Osteoblast (primary cell): ENCODE measurements around the gene SAMD11. TPM values are rescaled to one million over a fixed set of nuclear protein-coding genes. Genes with fewer than 3 reads are reported as not detected.

Source experiments
- DNase-seq: peaks from one replicate; pipeline ENCODE4 v3.0.0; 2011; ENCODE audit warnings: low spot score, mixed read lengths; ENCODE audit not compliant: insufficient read length; ENCODE audit errors: missing footprints
- H2AFZ ChIP-seq: 2 replicates; pipeline ENCODE4 v1.6.0; 2011; ENCODE audit warnings: mild to moderate bottlenecking, low read length
- H3K27ac ChIP-seq: 2 replicates; pipeline ENCODE4 v1.5.1; 2011; ENCODE audit warnings: mild to moderate bottlenecking, low read depth, low read length, moderate library complexity
- H3K27me3 ChIP-seq: 2 replicates; pipeline ENCODE4 v1.6.0; 2012; ENCODE audit warnings: mild to moderate bottlenecking, control low read depth, inconsistent platforms, low read length, moderate library complexity; ENCODE audit not compliant: insufficient read depth
- H3K36me3 ChIP-seq: 2 replicates; pipeline ENCODE4 v1.5.1; 2011; ENCODE audit warnings: mild to moderate bottlenecking, low read length, control low read depth, moderate library complexity; ENCODE audit not compliant: insufficient read depth
- H3K4me1 ChIP-seq: 2 replicates; pipeline ENCODE4 v1.5.1; 2011; ENCODE audit warnings: mild to moderate bottlenecking, low read length, control low read depth, moderate library complexity; ENCODE audit not compliant: insufficient read depth
- H3K4me2 ChIP-seq: 2 replicates; pipeline ENCODE4 v1.6.0; 2011; ENCODE audit warnings: mild to moderate bottlenecking, low read length; ENCODE audit not compliant: insufficient read depth
- H3K4me3 ChIP-seq: fragments of 200-600 bp; sonication (generic); 3 replicates; pipeline ENCODE4 v1.5.1; 2012; ENCODE audit warnings: mild to moderate bottlenecking, low read length, inconsistent platforms; ENCODE audit not compliant: insufficient read depth
- H3K79me2 ChIP-seq: 2 replicates; pipeline ENCODE4 v1.6.0; 2012; ENCODE audit warnings: mild to moderate bottlenecking, low read length, control low read depth, inconsistent platforms; ENCODE audit not compliant: insufficient read depth
- H3K9me3 ChIP-seq: 2 replicates; pipeline ENCODE4 v1.5.1; 2011; ENCODE audit warnings: low read depth, low read length, control low read depth
- H4K20me1 ChIP-seq: 2 replicates; pipeline ENCODE4 v1.6.0; 2012; ENCODE audit warnings: mild to moderate bottlenecking, low read length, control low read depth; ENCODE audit not compliant: insufficient read depth
- total RNA-seq: library from RNA; depleted of rRNA; stranded (reverse); fragments of >200 nt; gene quantifications from 2 replicates; pipeline ENCODE4 v1.2.3, GENCODE V29; 2012
- TF ChIP-seq, protein P1 (sequence below): IDR thresholded peaks from 2 replicates; pipeline ENCODE4 v1.5.1; 2011; ENCODE audit warnings: mild to moderate bottlenecking, low read depth, low read length, moderate library complexity; ENCODE audit errors: extremely low read depth

Gene SAMD11
- total RNA-seq, 1 donor = 8.3 TPM

GRCh38 chr1:963301-963651, 39.6 kb downstream of the SAMD11 start:
- no peak overlapping the region for H2AFZ ChIP-seq
- TF ChIP-seq, protein P1, sequence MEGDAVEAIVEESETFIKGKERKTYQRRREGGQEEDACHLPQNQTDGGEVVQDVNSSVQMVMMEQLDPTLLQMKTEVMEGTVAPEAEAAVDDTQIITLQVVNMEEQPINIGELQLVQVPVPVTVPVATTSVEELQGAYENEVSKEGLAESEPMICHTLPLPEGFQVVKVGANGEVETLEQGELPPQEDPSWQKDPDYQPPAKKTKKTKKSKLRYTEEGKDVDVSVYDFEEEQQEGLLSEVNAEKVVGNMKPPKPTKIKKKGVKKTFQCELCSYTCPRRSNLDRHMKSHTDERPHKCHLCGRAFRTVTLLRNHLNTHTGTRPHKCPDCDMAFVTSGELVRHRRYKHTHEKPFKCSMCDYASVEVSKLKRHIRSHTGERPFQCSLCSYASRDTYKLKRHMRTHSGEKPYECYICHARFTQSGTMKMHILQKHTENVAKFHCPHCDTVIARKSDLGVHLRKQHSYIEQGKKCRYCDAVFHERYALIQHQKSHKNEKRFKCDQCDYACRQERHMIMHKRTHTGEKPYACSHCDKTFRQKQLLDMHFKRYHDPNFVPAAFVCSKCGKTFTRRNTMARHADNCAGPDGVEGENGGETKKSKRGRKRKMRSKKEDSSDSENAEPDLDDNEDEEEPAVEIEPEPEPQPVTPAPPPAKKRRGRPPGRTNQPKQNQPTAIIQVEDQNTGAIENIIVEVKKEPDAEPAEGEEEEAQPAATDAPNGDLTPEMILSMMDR = no peak
- peaks cover 10% of the 10 kb centered on the region for H3K36me3 ChIP-seq
- no peak for DNase-seq
- H4K20me1 ChIP-seq = peaks cover 7% of the 10 kb centered on the region
- no peaks in the 10 kb centered on the region for H3K9me3 ChIP-seq
- H3K27me3 ChIP-seq = no peaks in the 10 kb centered on the region
- H3K4me3 ChIP-seq = no peak overlapping the region
- no peak overlapping the region for H3K27ac ChIP-seq
- peaks cover 8% of the 10 kb centered on the region for H3K79me2 ChIP-seq
- peaks cover 13% of the 10 kb centered on the region for H3K4me1 ChIP-seq
- no peak overlapping the region for H3K4me2 ChIP-seq

DNA sequence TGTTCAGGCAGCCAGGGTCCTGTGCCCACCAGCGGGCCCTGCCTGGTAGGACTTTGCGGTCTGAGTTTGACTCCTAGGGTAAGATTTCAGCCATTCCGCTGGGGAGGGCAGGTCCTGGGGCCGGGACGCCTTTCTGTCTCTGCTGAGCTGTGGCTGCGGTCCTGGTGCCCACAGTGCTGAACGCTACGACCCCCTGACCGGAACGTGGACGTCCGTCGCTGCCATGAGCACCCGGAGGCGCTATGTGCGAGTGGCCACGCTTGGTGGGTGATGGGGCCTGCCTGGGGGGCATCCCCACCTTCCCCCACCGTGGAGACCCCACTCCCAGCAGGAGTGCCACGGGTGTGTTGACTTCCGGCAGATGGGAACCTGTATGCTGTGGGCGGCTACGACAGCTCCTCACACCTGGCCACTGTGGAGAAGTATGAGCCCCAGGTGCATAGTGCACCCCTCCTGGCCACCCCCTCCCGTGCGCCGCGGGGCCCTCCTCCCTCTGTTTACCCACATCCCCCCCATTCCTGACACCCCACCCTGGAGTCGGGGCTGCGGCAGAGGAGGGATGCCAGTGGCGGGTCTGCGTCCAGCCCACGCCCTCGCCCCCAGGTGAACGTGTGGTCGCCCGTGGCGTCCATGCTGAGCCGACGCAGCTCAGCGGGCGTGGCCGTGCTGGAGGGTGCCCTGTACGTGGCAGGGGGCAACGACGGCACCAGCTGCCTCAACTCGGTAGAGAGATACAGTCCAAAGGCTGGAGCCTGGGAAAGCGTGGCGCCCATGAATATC, 40.2 kb downstream of the SAMD11 start:
- Histone ChIP-seq H3K79me2 (peaks cover 1% of the 10 kb centered on the region), H3K9me3 (no peaks in the 10 kb centered on the region), H3K27me3 (no peaks in the 10 kb centered on the region), H3K36me3 (peaks cover 10% of the 10 kb centered on the region), H3K4me1 (peaks cover 10% of the 10 kb centered on the region), H4K20me1 (peaks cover under 1% of the 10 kb centered on the region), H3K4me3 (no peak overlapping the region), H3K27ac (no peak overlapping the region), H3K4me2 (no peak overlapping the region), H2AFZ (no peak overlapping the region)
- TF ChIP-seq, protein P1 = no peak
- no peak for DNase-seq

DNA sequence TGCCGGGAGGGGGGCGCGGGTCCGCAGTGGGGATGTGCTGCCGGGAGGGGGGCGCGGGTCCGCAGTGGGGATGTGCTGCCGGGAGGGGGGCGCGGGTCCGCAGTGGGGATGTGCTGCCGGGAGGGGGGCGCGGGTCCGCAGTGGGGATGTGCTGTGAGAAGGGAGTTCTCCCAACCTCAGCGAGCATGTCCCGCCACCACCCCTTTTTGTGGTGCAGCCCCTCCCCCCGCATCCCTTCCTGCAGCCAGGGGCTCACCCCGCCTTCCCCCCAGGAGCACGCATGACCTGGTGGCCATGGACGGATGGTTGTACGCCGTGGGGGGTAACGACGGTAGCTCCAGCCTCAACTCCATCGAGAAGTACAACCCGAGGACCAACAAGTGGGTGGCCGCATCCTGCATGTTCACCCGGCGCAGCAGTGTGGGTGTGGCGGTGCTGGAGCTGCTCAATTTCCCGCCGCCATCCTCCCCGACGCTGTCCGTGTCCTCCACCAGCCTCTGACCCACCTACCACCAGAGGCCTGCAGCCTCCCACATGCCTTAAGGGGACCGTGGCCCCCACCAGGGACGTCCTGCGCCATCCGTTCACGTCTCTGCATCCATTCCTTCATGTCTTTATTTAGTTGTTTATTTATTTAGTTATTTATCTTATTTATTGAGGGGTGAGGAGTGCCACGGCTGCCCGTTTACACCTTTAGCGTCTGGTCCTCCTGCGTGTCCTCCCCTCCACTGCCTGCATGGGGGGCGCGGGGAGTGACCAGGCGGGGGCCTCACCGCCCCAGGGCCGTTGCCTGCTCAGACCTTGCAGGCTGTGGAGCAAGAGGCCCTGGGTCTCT, 41.2 kb downstream of the SAMD11 start:
- TF ChIP-seq, protein P1 = no peak
- H3K27me3 ChIP-seq = no peaks in the 10 kb centered on the region
- H3K27ac ChIP-seq = no peak overlapping the region
- H2AFZ ChIP-seq = no peak overlapping the region
- H4K20me1 ChIP-seq = no peaks in the 10 kb centered on the region
- peaks cover 10% of the 10 kb centered on the region for H3K4me1 ChIP-seq
- no peak overlapping the region for H3K4me2 ChIP-seq
- H3K4me3 ChIP-seq = no peak overlapping the region
- no peak for DNase-seq
- peaks cover 10% of the 10 kb centered on the region for H3K36me3 ChIP-seq
- no peaks in the 10 kb centered on the region for H3K79me2 ChIP-seq
- no peaks in the 10 kb centered on the region for H3K9me3 ChIP-seq
